Kidney (tissue), 14 donors: ENCODE data around the gene PEX26. TPM values are rescaled to one million over a fixed set of nuclear protein-coding genes. Genes with fewer than 3 reads are reported as not detected.
A peak's percentile ranks its signal among the peaks of the same experiment; 100 is the strongest.

Source experiments
- DNase-seq, 5 donors: peaks; one replicate each; pipeline ENCODE4 v3.0.0-alpha.2; 2013 to 2020
- FAIRE-seq: peaks from 2 replicates; lab custom pipeline; 2012; peaks lifted over from hg19 to GRCh38; lab: Jason Lieb, UNC
- H3K27ac ChIP-seq, 2 donors: one replicate each; pipeline ENCODE4 v1.7.0; 2013; ENCODE audit warnings: low read depth in 2 of 2, low read length in 2 of 2, inconsistent platforms in 1 of 2
- H3K27me3 ChIP-seq: one replicate; pipeline ENCODE4 v1.7.1; 2013; ENCODE audit warnings: low read length, inconsistent platforms; ENCODE audit not compliant: control insufficient read depth, insufficient read depth
- H3K36me3 ChIP-seq, 3 donors: one replicate each; pipeline versions ENCODE4 v1.7.0 to v1.7.1; 2013; ENCODE audit warnings: low read length in 3 of 3, control low read depth in 1 of 3, inconsistent platforms in 1 of 3; ENCODE audit not compliant: insufficient read depth in 3 of 3, control insufficient read depth in 2 of 3
- H3K4me1 ChIP-seq, 3 donors: one replicate each; pipeline versions ENCODE4 v1.7.0 to v1.7.1; 2013; ENCODE audit warnings: low read length in 3 of 3, inconsistent platforms in 1 of 3, low read depth in 1 of 3; ENCODE audit not compliant: control insufficient read depth in 2 of 3, insufficient read depth in 2 of 3
- H3K4me3 ChIP-seq, 3 donors: one replicate each; pipeline versions ENCODE4 v1.7.0 to v1.8.1; 2013; ENCODE audit warnings: low read length in 3 of 3, control low read depth in 1 of 3, inconsistent platforms in 1 of 3
- H3K9ac ChIP-seq, 3 donors: one replicate each; pipeline versions ENCODE4 v1.7.0 to v1.7.1; 2013; ENCODE audit warnings: low read length in 3 of 3, control low read depth in 1 of 3, inconsistent platforms in 1 of 3
- H3K9me3 ChIP-seq, 3 donors: one replicate each; pipeline versions ENCODE4 v1.7.0 to v1.7.1; 2013; ENCODE audit warnings: low read length in 3 of 3, control low read depth in 1 of 3, inconsistent platforms in 1 of 3; ENCODE audit not compliant: control insufficient read depth in 2 of 3, insufficient read depth in 1 of 3
- CTCF ChIP-seq: IDR thresholded peaks from 3 replicates; pipeline ENCODE4 v1.5.1; 2012; ENCODE audit warnings: mild to moderate bottlenecking, moderate library complexity, borderline replicate concordance; ENCODE audit not compliant: insufficient read depth; ENCODE audit errors: extremely low read depth
- intact Hi-C: fragments of 100-400 bp; cut with DNase I; formaldehyde crosslinking; loops from one replicate; pipeline ENCODE4 v1.11.1; 2022
- polyA plus RNA-seq: library from polyadenylated mRNA; stranded (reverse); fragments of 350-450 nt; fragmentation: Illumina TruSeq; extraction: RNeasy Lipid Tissue Mini Kit (QIAGEN cat#74804); gene quantifications from one replicate; pipeline ENCODE4 v1.2.3, GENCODE V29; 2014; ENCODE audit warnings: low read depth, low replicate concordance; ENCODE audit not compliant: insufficient read depth
- total RNA-seq: library from RNA; stranded (reverse); fragmentation: NEBNext Ultra II Directional; extraction: Animal tissue kit (Norgen Biotek cat#: 25700); gene quantifications from one replicate; pipeline ENCODE4 v1.2.1, GENCODE V29; 2021
- donor health status: control.
- donor health status: control.
- donor health status: control.
- donor health status: control.
- donor health status: control.
- donor health status: DM: yes; HTN: yes; CAD: no.
- donor health status: Normal renal cell carcinoma (clear cell type).

PEX26 gene
- total and polyA plus RNA-seq, 2 donors from 2014 or later: 18.1 to 45.2 TPM

GRCh38 chr22:18031695-18032454, 45.9 kb upstream of the PEX26 start:
- peak in 1 of 5 donors; percentile 88 for DNase-seq
- no peaks in the 10 kb centered on the region for H3K9me3 ChIP-seq
- H3K27me3 ChIP-seq: no peaks in the 10 kb centered on the region
- peak overlapping the region in 1 of 2 donors; percentile 5 for H3K27ac ChIP-seq
- peaks cover 0 to 16% (median 2%) of the 10 kb centered on the region in 3 donors for H3K4me1 ChIP-seq
- intact Hi-C loops: no loop called here
- no peaks in the 10 kb centered on the region for H3K36me3 ChIP-seq
- no peak overlapping the region for H3K9ac ChIP-seq
- FAIRE-seq: no peak
- no peak overlapping the region for H3K4me3 ChIP-seq
- TF ChIP-seq CTCF: no peak

GRCh38 chr22:18032455-18033101, 45.2 kb upstream of the PEX26 start:
- peaks cover 0 to 16% (median 2%) of the 10 kb centered on the region in 3 donors for H3K4me1 ChIP-seq
- H3K27ac ChIP-seq: peak overlapping the region in 1 of 2 donors; percentile 5
- FAIRE-seq (no peak), DNase-seq (no peak)
- TF ChIP-seq CTCF: no peak
- no peaks in the 10 kb centered on the region for H3K36me3 ChIP-seq
- H3K9me3 ChIP-seq: no peaks in the 10 kb centered on the region
- no peak overlapping the region for H3K9ac ChIP-seq
- no peaks in the 10 kb centered on the region for H3K27me3 ChIP-seq
- no peak overlapping the region for H3K4me3 ChIP-seq
- intact Hi-C loops: no loop called here

GRCh38 chr22:18033204-18033998, 44.4 kb upstream of the PEX26 start:
- no peak for FAIRE-seq
- no peak overlapping the region for H3K4me3 ChIP-seq
- H3K27me3 ChIP-seq: no peaks in the 10 kb centered on the region
- H3K9ac ChIP-seq: no peak overlapping the region
- TF ChIP-seq CTCF: no peak
- no peaks in the 10 kb centered on the region for H3K36me3 ChIP-seq
- peaks cover 0 to 16% (median 2%) of the 10 kb centered on the region in 3 donors for H3K4me1 ChIP-seq
- DNase-seq: no peak
- H3K9me3 ChIP-seq: no peaks in the 10 kb centered on the region
- intact Hi-C loops: no loop called here
- H3K27ac ChIP-seq: peak overlapping the region in 1 of 2 donors; percentile 47
